ENCODE results near the gene PLXNA4. TPM values are rescaled to one million over a fixed set of nuclear protein-coding genes. Genes with fewer than 3 reads are reported as not detected.

The PLXNA4 gene
- total RNA-seq, 1 donor from 2014 or later = 14.0 TPM

GRCh38 chr7:132608523-132608922, 32.3 kb upstream of the PLXNA4 start:
- no peak overlapping the region for H3K4me3 ChIP-seq
- intact Hi-C loops (cut with DNase I) = no loop called here
- TF ChIP-seq CTCF (IDR thresholded peaks at IDR 0.05) (no peak), POLR2A (IDR thresholded peaks at IDR 0.05) (no peak), POLR2AphosphoS5 (IDR thresholded peaks at IDR 0.05; ENCODE audit: insufficient read depth in 1 of 2, low read depth in 1 of 2) (no peak)
- DNase-seq (ENCODE audit: extremely low spot score in 2 of 2) = peak in 1 of 2 donors; percentile 64
- H3K27ac ChIP-seq = no peak overlapping the region
- no peaks in the 10 kb centered on the region for H3K4me1 ChIP-seq
- no peaks in the 10 kb centered on the region for H3K27me3 ChIP-seq
- no peaks in the 10 kb centered on the region for H3K36me3 ChIP-seq
- H3K9me3 ChIP-seq = no peaks in the 10 kb centered on the region

- Histone ChIP-seq H3K36me3 (no peaks in the 10 kb centered on the region), H3K27ac (no peak overlapping the region), H3K27me3 (no peaks in the 10 kb centered on the region), H3K4me1 (no peaks in the 10 kb centered on the region), H3K4me3 (no peak overlapping the region), H3K9me3 (no peaks in the 10 kb centered on the region)
- TF ChIP-seq POLR2A (IDR thresholded peaks at IDR 0.05) (no peak), POLR2AphosphoS5 (IDR thresholded peaks at IDR 0.05; ENCODE audit: insufficient read depth in 1 of 2, low read depth in 1 of 2) (no peak), CTCF (IDR thresholded peaks at IDR 0.05) (no peak)
- intact Hi-C loops (cut with DNase I) = no loop called here
- peak; percentile 6 to 25 for DNase-seq (ENCODE audit: extremely low spot score in 2 of 2)
Measured at GRCh38 chr7:132607656-132608055, 31.4 kb upstream of the PLXNA4 start.

- no peaks in the 10 kb centered on the region for H3K27me3 ChIP-seq
- no peak overlapping the region for H3K4me3 ChIP-seq
- intact Hi-C loops (cut with DNase I) = no loop called here
- no peaks in the 10 kb centered on the region for H3K36me3 ChIP-seq
- DNase-seq (ENCODE audit: extremely low spot score in 2 of 2) = peak; percentile 40 to 43
- no peaks in the 10 kb centered on the region for H3K9me3 ChIP-seq
- no peaks in the 10 kb centered on the region for H3K4me1 ChIP-seq
- TF ChIP-seq POLR2AphosphoS5 (IDR thresholded peaks at IDR 0.05; ENCODE audit: insufficient read depth in 1 of 2, low read depth in 1 of 2) = no peak
- no peak for TF ChIP-seq CTCF (IDR thresholded peaks at IDR 0.05)
- no peak for TF ChIP-seq POLR2A (IDR thresholded peaks at IDR 0.05)
- no peak overlapping the region for H3K27ac ChIP-seq
Measured at GRCh38 chr7:132604121-132604520, 27.9 kb upstream of the PLXNA4 start.

GRCh38 chr7:132603220-132603833, 27.1 kb upstream of the PLXNA4 start:
- Histone ChIP-seq H3K27ac (no peak overlapping the region), H3K4me3 (no peak overlapping the region), H3K27me3 (no peaks in the 10 kb centered on the region), H3K36me3 (no peaks in the 10 kb centered on the region), H3K4me1 (no peaks in the 10 kb centered on the region), H3K9me3 (no peaks in the 10 kb centered on the region)
- intact Hi-C loops (cut with DNase I) = no loop called here
- no peak for TF ChIP-seq CTCF (IDR thresholded peaks at IDR 0.05)
- TF ChIP-seq POLR2AphosphoS5 (IDR thresholded peaks at IDR 0.05; ENCODE audit: insufficient read depth in 1 of 2, low read depth in 1 of 2) = no peak
- no peak for TF ChIP-seq POLR2A (IDR thresholded peaks at IDR 0.05)
- peak; percentile 37 to 52 for DNase-seq (ENCODE audit: extremely low spot score in 2 of 2)

- no peaks in the 10 kb centered on the region for H3K36me3 ChIP-seq
- no peaks in the 10 kb centered on the region for H3K9me3 ChIP-seq
- TF ChIP-seq POLR2A (IDR thresholded peaks at IDR 0.05) (no peak), CTCF (IDR thresholded peaks at IDR 0.05) (no peak), POLR2AphosphoS5 (IDR thresholded peaks at IDR 0.05; ENCODE audit: insufficient read depth in 1 of 2, low read depth in 1 of 2) (no peak)
- no peak for DNase-seq (ENCODE audit: extremely low spot score in 2 of 2)
- H3K4me1 ChIP-seq = no peaks in the 10 kb centered on the region
- H3K27ac ChIP-seq = no peak overlapping the region
- intact Hi-C loops (cut with DNase I) = no loop called here
- H3K27me3 ChIP-seq = no peaks in the 10 kb centered on the region
- no peak overlapping the region for H3K4me3 ChIP-seq
Measured at GRCh38 chr7:132601783-132602182, 25.5 kb upstream of the PLXNA4 start.

Measured in vagina (tissue), 2 donors.